ENCODE measurements around the gene EI24.

The EI24 gene

DNA sequence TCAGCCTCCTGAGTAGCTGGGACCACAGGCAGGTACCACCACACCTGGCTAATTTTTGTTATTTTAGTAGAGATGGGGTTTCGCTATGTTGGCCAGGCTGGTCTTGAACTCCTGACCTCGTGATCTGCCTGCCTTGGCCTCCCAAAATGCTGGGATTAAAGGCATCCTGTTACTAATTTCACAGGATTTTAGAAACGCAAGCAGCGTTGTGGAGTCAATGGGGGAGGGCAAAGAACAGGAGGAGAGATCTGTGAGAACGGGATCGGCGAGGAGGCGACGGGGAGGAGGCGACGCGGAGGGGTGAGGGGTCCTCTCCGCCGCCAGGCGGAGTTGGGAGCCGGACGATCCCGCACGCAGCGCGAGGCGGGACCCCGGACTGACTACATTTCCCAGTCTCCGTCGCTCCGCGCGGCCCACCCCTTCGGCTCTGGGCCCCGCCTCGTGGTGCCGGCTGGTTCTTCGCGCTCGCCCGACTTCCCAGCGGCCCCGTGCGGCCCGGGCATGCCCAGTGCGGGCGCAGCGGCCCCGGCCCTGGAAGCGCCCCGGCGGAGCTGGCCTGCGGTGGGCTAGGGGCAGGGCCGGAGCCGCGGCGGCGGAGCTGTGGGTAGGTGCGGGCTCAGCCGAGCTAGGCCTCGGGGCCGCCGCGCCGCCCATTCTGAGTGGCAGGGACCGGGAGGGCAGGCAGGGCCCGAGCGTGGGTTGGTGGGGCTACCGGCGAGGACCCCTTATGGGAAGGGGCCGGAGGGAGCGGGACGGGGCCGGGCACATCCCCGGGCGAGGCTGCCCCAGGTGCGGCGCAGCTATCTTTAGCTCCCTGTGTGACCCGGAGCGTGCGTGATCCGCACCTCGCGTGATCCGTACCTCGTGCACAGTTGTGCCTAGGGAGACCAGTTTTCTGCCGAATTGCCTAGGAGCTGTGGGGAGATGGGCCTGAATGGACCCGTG, at the start of gene EI24:
Gene EI24, plus strand, starts transcription at position 508 of the 945 bp plus-strand sequence. CDS start 3,051 bp downstream, outside the sequence.
- peaks cover 24% of the 10 kb centered on the region for H3K4me1 ChIP-seq (ENCODE audit: insufficient read depth, low read length)
- no peaks in the 10 kb centered on the region for H3K9me3 ChIP-seq (ENCODE audit: insufficient read depth, low read length, severe bottlenecking)
- peak within 1 kb of the TSS; percentile 44 to 75 for H3K4me3 ChIP-seq (ENCODE audit: low read depth in 1 of 2, low read length in 2 of 2)
- peak within 1 kb of the TSS; percentile 100 for H2AFZ ChIP-seq (ENCODE audit: low read depth, low read length)
- peaks cover 19% of the 10 kb centered on the region for H3K36me3 ChIP-seq (ENCODE audit: insufficient read depth, low read length)
- no peak for TF ChIP-seq EZH2 (IDR thresholded peaks at IDR 0.05; ENCODE audit: borderline replicate concordance, low read depth, low read length, severe bottlenecking)
- TF ChIP-seq, protein P1, sequence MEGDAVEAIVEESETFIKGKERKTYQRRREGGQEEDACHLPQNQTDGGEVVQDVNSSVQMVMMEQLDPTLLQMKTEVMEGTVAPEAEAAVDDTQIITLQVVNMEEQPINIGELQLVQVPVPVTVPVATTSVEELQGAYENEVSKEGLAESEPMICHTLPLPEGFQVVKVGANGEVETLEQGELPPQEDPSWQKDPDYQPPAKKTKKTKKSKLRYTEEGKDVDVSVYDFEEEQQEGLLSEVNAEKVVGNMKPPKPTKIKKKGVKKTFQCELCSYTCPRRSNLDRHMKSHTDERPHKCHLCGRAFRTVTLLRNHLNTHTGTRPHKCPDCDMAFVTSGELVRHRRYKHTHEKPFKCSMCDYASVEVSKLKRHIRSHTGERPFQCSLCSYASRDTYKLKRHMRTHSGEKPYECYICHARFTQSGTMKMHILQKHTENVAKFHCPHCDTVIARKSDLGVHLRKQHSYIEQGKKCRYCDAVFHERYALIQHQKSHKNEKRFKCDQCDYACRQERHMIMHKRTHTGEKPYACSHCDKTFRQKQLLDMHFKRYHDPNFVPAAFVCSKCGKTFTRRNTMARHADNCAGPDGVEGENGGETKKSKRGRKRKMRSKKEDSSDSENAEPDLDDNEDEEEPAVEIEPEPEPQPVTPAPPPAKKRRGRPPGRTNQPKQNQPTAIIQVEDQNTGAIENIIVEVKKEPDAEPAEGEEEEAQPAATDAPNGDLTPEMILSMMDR (IDR thresholded peaks at IDR 0.05; ENCODE audit: borderline replicate concordance, extremely low read depth, low read length, poor library complexity, severe bottlenecking) = peak; percentile 75
- H4K20me1 ChIP-seq (ENCODE audit: insufficient read depth, low read length) = no peaks in the 10 kb centered on the region; the same call in 1 of the 2 replicates
- peaks cover 34% of the 10 kb centered on the region for H3K79me2 ChIP-seq (ENCODE audit: insufficient read depth, low read length)
- H3K27me3 ChIP-seq (ENCODE audit: insufficient read depth, low read length, poor library complexity) = peaks cover 2% of the 10 kb centered on the region
- H3K4me2 ChIP-seq (ENCODE audit: insufficient read depth, low read length) = peak within 1 kb of the TSS; percentile 78
- peak within 1 kb of the TSS; percentile 90 for H3K9ac ChIP-seq (ENCODE audit: low read depth, low read length)
- DNase-seq (peak; percentile 92), ATAC-seq (ENCODE audit: insufficient read depth, low read depth) (peak; percentile 98)
- H3K27ac ChIP-seq (ENCODE audit: low read length) = peak within 1 kb of the TSS; percentile 83

DNA sequence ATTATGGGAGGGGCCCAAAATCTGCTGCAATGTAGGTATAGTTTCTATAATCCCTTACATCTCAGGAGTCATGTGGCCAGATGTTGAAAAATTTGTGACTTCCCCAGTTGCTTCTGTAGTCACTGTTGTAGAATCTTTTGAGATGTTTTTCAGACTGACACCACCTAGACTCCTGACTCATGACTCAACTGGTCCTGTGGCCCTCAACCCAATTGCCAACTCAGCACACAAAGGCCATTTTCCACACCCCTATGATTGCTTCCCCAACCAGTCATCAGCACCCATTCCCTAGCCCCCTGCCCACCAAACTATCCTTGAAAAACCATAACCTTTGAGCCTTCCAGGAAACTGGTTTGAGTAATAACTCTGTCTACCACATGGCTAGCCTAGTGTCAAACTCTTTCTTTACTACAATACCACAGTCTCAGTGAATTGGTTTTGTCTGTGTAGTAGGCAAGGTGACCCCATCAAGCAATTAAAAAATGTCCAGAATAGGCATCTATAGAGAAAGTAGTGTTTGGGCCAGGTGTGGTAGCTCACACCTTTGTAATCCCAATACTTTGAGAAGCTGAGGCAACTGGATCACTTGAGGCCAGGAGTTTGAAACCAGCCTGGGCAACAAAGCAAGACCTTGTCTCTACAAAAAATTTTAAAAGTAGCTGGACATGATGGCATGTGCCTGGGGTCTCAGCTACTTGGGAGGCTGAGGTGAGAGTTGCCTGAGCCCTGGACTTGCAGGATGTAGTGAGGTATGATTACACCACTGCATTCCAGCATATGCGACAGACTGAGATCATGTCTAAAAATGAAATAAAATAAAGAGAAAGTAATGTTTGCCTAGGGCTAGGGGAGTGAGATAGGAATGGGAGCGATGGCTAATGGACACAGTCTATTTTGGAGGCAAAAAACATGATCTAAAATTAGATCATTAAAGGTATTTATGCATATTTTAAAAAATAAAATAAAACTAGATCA, 49.1 kb upstream of the EI24 start:
- no peaks in the 10 kb centered on the region for H3K79me2 ChIP-seq (ENCODE audit: insufficient read depth, low read length)
- no peaks in the 10 kb centered on the region for H3K36me3 ChIP-seq (ENCODE audit: insufficient read depth, low read length)
- no peak overlapping the region for H2AFZ ChIP-seq (ENCODE audit: low read depth, low read length)
- no peaks in the 10 kb centered on the region for H3K27me3 ChIP-seq (ENCODE audit: insufficient read depth, low read length, poor library complexity)
- ATAC-seq (ENCODE audit: insufficient read depth, low read depth) = no peak
- no peak overlapping the region for H3K9ac ChIP-seq (ENCODE audit: low read depth, low read length)
- no peak overlapping the region for H3K27ac ChIP-seq (ENCODE audit: low read length)
- no peak overlapping the region for H3K4me2 ChIP-seq (ENCODE audit: insufficient read depth, low read length)
- H3K9me3 ChIP-seq (ENCODE audit: insufficient read depth, low read length, severe bottlenecking) = peaks cover 3% of the 10 kb centered on the region
- H3K4me1 ChIP-seq (ENCODE audit: insufficient read depth, low read length) = no peaks in the 10 kb centered on the region
- H3K4me3 ChIP-seq (ENCODE audit: low read depth in 1 of 2, low read length in 2 of 2) = no peak overlapping the region
- DNase-seq = no peak
- TF ChIP-seq, protein P1 (IDR thresholded peaks at IDR 0.05; ENCODE audit: borderline replicate concordance, extremely low read depth, low read length, poor library complexity, severe bottlenecking) = no peak
- no peak for TF ChIP-seq EZH2 (IDR thresholded peaks at IDR 0.05; ENCODE audit: borderline replicate concordance, low read depth, low read length, severe bottlenecking)
- H4K20me1 ChIP-seq (ENCODE audit: insufficient read depth, low read length) = no peaks in the 10 kb centered on the region

DNA sequence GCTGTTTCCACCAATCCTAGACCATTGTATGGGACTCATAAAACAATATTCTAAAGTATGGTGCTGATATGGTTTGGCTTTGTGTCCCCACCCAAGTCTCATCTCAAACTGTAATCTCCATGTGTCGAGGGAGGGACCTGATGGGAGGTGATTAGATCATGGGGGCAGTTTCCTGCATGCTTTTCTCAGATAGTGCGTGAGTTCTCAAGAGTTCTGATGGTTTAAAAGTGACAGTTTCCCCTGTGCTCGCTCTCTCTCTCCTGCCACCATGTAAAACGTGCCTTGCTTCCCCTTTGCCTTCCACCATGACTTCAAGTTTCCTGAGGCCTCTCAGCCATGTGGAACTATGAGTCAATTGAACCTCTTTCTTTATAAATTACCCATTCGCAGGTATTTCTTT, 44.0 kb upstream of the EI24 start:
- ATAC-seq (ENCODE audit: insufficient read depth, low read depth) (no peak), DNase-seq (no peak)
- no peaks in the 10 kb centered on the region for H4K20me1 ChIP-seq (ENCODE audit: insufficient read depth, low read length)
- H3K4me3 ChIP-seq (ENCODE audit: low read depth in 1 of 2, low read length in 2 of 2) = no peak overlapping the region
- H3K79me2 ChIP-seq (ENCODE audit: insufficient read depth, low read length) = no peaks in the 10 kb centered on the region
- no peak overlapping the region for H2AFZ ChIP-seq (ENCODE audit: low read depth, low read length)
- no peak overlapping the region for H3K27ac ChIP-seq (ENCODE audit: low read length)
- H3K4me1 ChIP-seq (ENCODE audit: insufficient read depth, low read length) = no peaks in the 10 kb centered on the region
- TF ChIP-seq, protein P1 (IDR thresholded peaks at IDR 0.05; ENCODE audit: borderline replicate concordance, extremely low read depth, low read length, poor library complexity, severe bottlenecking) = no peak
- no peak for TF ChIP-seq EZH2 (IDR thresholded peaks at IDR 0.05; ENCODE audit: borderline replicate concordance, low read depth, low read length, severe bottlenecking)
- no peak overlapping the region for H3K9ac ChIP-seq (ENCODE audit: low read depth, low read length)
- H3K36me3 ChIP-seq (ENCODE audit: insufficient read depth, low read length) = no peaks in the 10 kb centered on the region
- no peak overlapping the region for H3K4me2 ChIP-seq (ENCODE audit: insufficient read depth, low read length)
- H3K9me3 ChIP-seq (ENCODE audit: insufficient read depth, low read length, severe bottlenecking) = no peaks in the 10 kb centered on the region
- no peaks in the 10 kb centered on the region for H3K27me3 ChIP-seq (ENCODE audit: insufficient read depth, low read length, poor library complexity)
